SK-N-MC (cell line): ENCODE data around the gene KRT25.

Experiments used
- EZH2 ChIP-seq: fragments of 200-600 bp; sonication (generic); IDR thresholded peaks from one replicate; pipeline ENCODE4 v1.6.1; 2017; ENCODE audit warnings: antibody characterized with exemption
- POLR2AphosphoS5 ChIP-seq: IDR thresholded peaks from 2 replicates; pipeline ENCODE4 v1.6.1; 2012; ENCODE audit warnings: mild to moderate bottlenecking, low read depth, low read length, borderline replicate concordance

GRCh38 chr17:40803617-40804082, 48.5 kb upstream of the KRT25 start:
- TF ChIP-seq EZH2, result no peak
- no peak; the same call in 1 of the 2 replicates for TF ChIP-seq POLR2AphosphoS5
